ENCODE data around the gene ZC3H4. TPM values are rescaled to one million over a fixed set of nuclear protein-coding genes. Genes with fewer than 3 reads are reported as not detected.

ZC3H4 gene
- total and polyA plus RNA-seq, 10 of the 15 experiments (the other 5 are each of a cell fraction or from before 2014, with no cell fraction given) = 5.1 to 86.3 (median 15.5) TPM

DNA sequence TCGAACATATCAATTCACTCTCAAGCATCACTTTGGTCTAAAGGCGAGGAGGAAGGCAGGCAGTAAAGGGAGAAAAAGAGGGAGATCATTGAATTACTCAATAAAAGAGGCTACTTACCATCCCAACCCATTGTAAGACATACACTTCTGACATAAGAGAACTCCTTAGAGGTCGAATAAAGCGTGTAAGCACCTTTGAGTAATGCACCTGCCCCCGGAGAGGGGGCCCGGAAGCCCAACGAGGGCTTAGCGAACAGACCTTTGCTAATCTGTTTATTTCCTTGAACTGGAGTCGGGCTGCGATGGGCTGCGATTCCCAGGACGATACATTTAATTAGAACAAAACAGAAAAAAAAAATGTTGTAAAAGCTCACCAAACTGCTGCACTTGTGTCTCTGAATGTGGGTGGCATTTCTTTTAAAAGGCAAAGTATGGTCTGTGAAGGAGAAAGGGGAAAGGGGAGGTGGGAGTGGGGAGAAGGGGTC is 3.0 kb downstream of the ZC3H4 start:
- ChIA-PET CTCF (interaction anchor here (0.9 to 1.0 kb wide), 2 partner anchors 39 to 134 kb away, joined by 3 read pairs; no protein-coding TSS in a partner anchor), POLR2A (interaction anchor here (1.0 to 1.4 kb wide), 3 partner anchors 11 to 21 kb away, joined by 3 to 7 read pairs (median 7); partner anchors contain the start of gene SAE1), RAD21 (ENCODE audit: unreplicated experiment) (no interaction called here), SMC1A (ENCODE audit: uncharacterized antibody, unreplicated experiment) (interaction anchor here (0.9 to 1.3 kb wide), 3 partner anchors 21 to 100 kb away, joined by 3 to 4 read pairs (median 3); partner anchors contain the start of gene SAE1)
- peak overlapping the region; percentile 77 for H3K4me2 ChIP-seq (ENCODE audit: control insufficient read depth, insufficient read depth)
- H3K4me1 ChIP-seq (ENCODE audit: control insufficient read depth, insufficient read depth, low read length) = peaks cover 11% of the 10 kb centered on the region
- BruUV-seq (replicated peaks) = no TSS peak
- intact Hi-C loops (cut with micrococcal nuclease; ENCODE audit: unreplicated experiment) = loop anchor here (10.0 kb wide), 1 partner anchor 256 kb away; the partner anchor contains the start of gene AP2S1
- H3K9me3 ChIP-seq (replicated peaks; ENCODE audit: control insufficient read depth, insufficient read depth, low read length) = no peaks in the 10 kb centered on the region
- in situ Hi-C loops (cut with MboI) = no loop called here
- H3K79me2 ChIP-seq (ENCODE audit: control insufficient read depth, insufficient read depth, low read length) = peaks cover 72% of the 10 kb centered on the region
- H4K20me1 ChIP-seq (ENCODE audit: control insufficient read depth, insufficient read depth) = no peaks in the 10 kb centered on the region
- peak overlapping the region; percentile 100 for H3K9ac ChIP-seq (ENCODE audit: control insufficient read depth, insufficient read depth, low read length)
- DNase-seq (ENCODE audit: low read depth, low spot score) (no peak), ATAC-seq (no peak), FAIRE-seq (no peak)
- peak overlapping the region; percentile 98 for H3K4me3 ChIP-seq
- TF ChIP-seq MXI1 (IDR thresholded peaks at IDR 0.05; ENCODE audit: low read depth, low read length) (no peak), POLR2AphosphoS5 (IDR thresholded peaks at IDR 0.05; ENCODE audit: low read length) (peak; percentile 23; the same call in 1 of the 2 replicates), DPF2 (IDR thresholded peaks at IDR 0.05) (no peak), PAX8 (IDR thresholded peaks at IDR 0.05) (no peak), SREBF1 (IDR thresholded peaks at IDR 0.05; ENCODE audit: low read length) (no peak), CBFB (IDR thresholded peaks at IDR 0.05; ENCODE audit: low read depth) (0 out of 2 replicates have a peak, but pooled peaks have one; percentile 16), GATAD2B (conservative IDR thresholded peaks at IDR 0.05; ENCODE audit: low read depth) (no peak), TAF1 (IDR thresholded peaks at IDR 0.05; ENCODE audit: borderline replicate concordance, low read depth, low read length) (peak; percentile 13; the same call in 1 of the 2 replicates)
- TF ChIP-seq, protein P1, sequence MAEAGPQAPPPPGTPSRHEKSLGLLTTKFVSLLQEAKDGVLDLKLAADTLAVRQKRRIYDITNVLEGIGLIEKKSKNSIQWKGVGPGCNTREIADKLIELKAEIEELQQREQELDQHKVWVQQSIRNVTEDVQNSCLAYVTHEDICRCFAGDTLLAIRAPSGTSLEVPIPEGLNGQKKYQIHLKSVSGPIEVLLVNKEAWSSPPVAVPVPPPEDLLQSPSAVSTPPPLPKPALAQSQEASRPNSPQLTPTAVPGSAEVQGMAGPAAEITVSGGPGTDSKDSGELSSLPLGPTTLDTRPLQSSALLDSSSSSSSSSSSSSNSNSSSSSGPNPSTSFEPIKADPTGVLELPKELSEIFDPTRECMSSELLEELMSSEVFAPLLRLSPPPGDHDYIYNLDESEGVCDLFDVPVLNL (IDR thresholded peaks at IDR 0.05; ENCODE audit: low read depth, low read length) = no peak
- 0% methylated on average over 12 of the region's 12 CpGs for WGBS (ENCODE audit: insufficient coverage, insufficient replicate concordance, low lambda C conversion rate, missing lambda C conversion rate)
- no peak overlapping the region for H2AFZ ChIP-seq (ENCODE audit: control insufficient read depth, low read depth, low read length)
- no peaks in the 10 kb centered on the region; a peak in 1 of 4 replicates for H3K36me3 ChIP-seq (ENCODE audit: control insufficient read depth in 2 of 2, insufficient read depth in 2 of 2, low read length in 1 of 2)
- peak overlapping the region; percentile 99 for H3K27ac ChIP-seq (ENCODE audit: control insufficient read depth, insufficient read depth)
- no peaks in the 10 kb centered on the region for H3K27me3 ChIP-seq (replicated peaks in 1 of 2; ENCODE audit: control insufficient read depth in 2 of 2, insufficient read depth in 2 of 2, low read length in 1 of 2)

Data from GM12878 (cell line).